ENCODE data around the gene METTL5.
A peak's percentile ranks its signal among the peaks of the same experiment; 100 is the strongest.
"Not testable (repeated sequence)": the region's sequence is repeated elsewhere in the genome, so short reads cannot be mapped to it uniquely, and the experiment has no call there.

The METTL5 gene

GRCh38 chr2:169834401-169834800 lies 9.7 kb upstream of the METTL5 start:
- DNase-seq (ENCODE audit: low read depth in 2 of 2), result no peak

- peak; percentile 26 to 40 for DNase-seq (ENCODE audit: low read depth in 2 of 2)
Observed at GRCh38 chr2:169828141-169828811, 3.6 kb upstream of the METTL5 start.

DNA sequence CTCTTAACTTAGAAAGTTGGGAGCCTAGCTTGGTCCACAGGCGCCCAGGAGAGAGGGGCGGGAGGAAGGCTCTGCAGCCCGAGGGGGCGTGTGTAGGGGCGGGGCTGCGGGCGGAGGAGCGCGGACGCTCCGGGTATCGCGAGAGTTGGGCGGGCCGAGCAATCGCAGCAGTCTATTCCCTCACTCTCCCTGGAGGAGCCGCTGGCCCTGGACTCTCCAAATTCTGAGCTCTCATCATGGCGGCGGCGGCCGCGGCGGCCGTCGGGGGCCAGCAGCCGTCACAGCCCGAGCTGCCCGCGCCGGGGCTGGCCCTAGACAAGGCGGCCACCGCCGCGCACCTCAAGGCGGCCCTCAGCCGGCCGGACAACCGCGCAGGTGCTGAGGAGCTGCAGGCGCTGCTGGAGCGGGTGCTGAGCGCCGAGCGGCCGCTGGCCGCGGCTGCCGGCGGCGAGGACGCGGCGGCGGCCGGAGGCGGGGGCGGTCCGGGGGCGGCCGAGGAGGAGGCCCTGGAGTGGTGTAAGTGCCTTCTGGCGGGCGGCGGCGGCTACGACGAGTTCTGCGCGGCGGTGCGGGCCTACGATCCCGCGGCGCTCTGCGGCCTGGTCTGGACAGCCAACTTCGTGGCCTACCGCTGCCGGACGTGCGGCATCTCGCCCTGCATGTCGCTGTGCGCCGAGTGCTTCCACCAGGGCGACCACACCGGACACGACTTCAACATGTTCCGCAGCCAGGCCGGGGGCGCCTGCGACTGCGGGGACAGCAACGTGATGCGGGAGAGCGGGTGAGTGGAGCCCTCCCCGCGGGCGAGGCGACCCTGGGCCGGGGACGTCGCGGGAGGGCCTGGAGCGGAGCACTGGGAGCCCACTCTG lies 2.8 kb upstream of the METTL5 start, which contains the start of gene UBR3:
Gene UBR3, plus strand, starts transcription at position 183 of the 869 bp plus-strand sequence. Its CDS starts 54 bp downstream, at position 237.
- DNase-seq (ENCODE audit: low read depth in 2 of 2), result peak; percentile 84 to 89

DNA sequence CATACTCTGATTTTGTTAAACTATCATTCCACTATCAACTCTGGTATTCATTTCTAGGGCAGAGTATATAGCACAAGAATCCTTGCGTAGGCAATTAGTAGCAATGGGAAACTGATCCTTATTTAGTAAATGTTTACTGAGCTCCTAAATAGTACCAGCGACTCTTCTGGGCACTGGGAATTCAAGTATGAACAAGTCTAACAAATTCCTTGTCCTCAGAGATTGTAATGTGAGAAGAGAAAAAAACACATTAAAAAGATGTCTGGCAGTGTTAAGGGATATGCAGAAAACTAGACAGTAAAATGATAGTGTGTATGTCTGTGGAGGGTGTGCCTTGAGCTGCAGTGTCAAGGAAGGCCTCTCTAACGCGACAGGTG lies 721 bp downstream of the METTL5 start:
- no peak for DNase-seq (ENCODE audit: low read depth in 2 of 2)

- no peak for DNase-seq (ENCODE audit: low read depth in 2 of 2)
Observed at GRCh38 chr2:169822785-169823392, 1.8 kb downstream of the METTL5 start.

DNA sequence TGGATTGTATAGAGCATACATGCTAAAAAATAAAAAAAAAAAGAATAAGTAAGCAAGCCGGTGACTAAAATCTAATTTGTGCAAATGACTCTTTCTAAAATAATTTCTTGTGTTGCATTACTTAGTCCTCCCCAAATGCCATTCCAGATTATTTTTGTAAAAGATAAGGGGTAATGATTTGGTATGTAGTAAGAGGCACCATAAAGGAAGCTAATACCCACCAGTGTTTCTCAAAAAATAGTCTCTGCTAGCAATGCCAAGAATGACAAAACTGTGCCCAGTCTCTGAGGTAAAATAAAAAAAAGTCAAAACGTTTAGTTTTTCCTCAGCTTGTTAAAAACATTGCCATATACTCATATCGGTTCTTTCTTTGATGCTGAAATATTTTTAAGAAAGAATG lies 2.7 kb downstream of the METTL5 start:
- no peak for DNase-seq (ENCODE audit: low read depth in 2 of 2)

DNA sequence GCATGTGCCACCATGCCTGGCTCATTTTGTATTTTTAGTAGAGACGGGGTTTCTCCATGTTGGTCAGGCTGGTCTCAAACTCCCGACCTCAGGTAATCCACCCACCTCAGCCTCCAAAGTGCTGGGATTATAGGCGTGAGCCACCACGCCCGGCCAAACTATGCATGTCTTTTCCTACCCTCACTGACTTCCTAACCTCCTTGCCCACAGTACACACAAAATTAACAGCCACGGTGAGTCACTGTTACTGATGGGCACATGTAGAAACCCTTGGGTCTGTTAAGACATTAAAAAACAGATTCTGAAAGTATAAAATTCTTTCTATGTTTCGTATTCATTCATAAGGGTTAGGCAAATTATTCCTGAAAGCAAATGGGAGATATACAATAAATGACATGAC lies 4.6 kb downstream of the METTL5 start:
- not testable (repeated sequence) for DNase-seq (ENCODE audit: low read depth in 2 of 2)

DNA sequence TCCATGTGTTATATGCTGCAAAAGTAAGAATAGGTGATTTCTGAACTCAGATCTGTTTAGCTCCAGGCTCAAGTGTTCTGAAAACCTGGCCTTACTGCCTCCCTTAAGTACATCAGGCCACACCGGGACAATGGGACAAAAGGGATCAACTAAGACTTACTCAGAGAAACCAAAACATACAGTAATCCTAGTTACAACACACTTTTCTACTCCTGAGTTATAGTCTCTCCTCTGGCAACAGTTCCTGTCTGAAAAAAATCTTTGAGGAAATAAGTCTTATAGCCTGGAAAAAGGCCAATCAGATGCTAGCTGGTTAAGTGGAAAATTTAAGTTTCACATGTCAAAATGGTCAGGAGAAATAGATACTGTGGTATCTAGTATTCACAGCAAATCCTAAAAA lies 5.6 kb downstream of the METTL5 start:
- DNase-seq (ENCODE audit: low read depth in 2 of 2), result no peak

DNA sequence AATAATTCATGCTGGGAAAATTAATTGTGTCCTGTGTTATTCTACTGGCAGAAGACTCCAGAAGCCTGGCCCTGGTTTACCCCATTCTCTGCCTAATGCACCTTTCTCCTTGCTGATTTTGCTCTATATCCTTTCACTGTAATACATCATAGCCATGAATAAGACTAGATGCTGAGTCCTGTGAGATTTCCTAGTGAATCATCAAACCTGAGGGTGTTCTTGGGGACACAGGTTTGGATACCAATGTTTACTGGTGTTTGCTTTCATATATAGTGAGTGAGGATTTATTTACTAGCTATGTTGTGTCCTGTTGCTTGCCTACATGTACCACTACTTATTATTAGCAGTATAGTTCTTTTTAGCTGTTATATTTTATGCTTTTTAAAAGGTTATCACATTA lies 6.5 kb downstream of the METTL5 start:
- DNase-seq (ENCODE audit: low read depth in 2 of 2), result no peak

- DNase-seq (ENCODE audit: low read depth in 2 of 2), result not testable (repeated sequence)
Observed at GRCh38 chr2:169817369-169817768, 7.3 kb downstream of the METTL5 start.

GRCh38 chr2:169816961-169817360 lies 7.7 kb downstream of the METTL5 start:
- not testable (repeated sequence) for DNase-seq (ENCODE audit: low read depth in 2 of 2)

- DNase-seq (ENCODE audit: low read depth in 2 of 2), result no peak
Observed at GRCh38 chr2:169815849-169816248, 8.9 kb downstream of the METTL5 start.

DNA sequence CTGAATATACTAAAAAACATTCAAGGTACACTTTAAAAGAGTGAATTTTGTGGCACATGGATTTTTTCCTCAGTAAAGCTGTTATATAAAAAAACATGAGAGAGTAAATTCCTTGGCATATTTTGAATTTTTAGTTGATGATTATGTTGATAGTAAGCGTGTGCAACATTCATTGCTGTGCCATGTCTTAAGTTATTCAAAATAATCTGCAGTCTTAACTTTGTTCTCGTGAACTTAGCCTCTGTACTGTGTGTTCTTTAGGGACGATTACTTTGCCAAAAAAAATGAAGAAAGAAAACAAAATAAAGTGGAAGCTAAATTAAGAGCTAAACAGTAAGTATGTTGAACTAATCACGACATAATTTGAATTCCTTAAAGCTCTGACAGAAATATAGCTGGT lies 16.5 kb downstream of the METTL5 start:
- DNase-seq (ENCODE audit: low read depth in 2 of 2), result no peak

DNA sequence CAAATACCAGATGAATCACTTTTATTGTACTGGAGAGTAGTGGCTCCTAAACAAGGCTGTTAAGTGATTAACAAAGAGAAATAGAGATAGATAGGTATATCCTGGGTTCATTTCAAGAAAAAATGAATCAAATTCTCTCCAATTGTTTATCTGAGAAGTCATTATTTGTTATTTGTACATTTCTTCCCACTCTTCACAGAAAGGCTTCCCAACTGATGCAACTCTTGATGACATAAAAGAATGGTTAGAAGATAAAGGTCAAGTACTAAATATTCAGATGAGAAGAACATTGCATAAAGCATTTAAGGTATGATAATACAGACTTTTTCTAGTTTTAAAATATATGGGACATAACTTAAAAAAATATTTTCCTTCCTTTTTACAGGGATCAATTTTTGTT lies 18.1 kb downstream of the METTL5 start:
- DNase-seq (ENCODE audit: low read depth in 2 of 2), result no peak

DNA sequence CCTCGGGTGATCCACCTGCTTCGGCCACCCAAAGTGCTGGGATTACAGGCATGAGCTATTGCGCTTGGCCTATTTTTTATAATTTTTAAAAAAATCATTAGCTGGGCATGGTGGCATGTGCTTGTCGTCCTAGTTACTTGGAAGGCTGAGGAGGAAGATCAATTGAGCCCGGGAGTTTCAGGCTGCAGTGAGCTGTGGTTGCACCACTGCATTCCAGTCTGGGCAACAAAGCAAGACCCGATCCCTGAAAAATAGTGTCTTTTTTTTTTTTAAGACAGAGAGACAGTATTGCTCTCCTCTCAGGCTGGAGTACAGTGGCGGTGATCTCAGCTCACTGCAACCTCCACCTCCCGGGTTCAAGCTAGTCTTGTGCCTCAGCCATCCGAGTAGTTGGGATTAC lies 21.2 kb downstream of the METTL5 start:
- DNase-seq (ENCODE audit: low read depth in 2 of 2), result no peak

DNA sequence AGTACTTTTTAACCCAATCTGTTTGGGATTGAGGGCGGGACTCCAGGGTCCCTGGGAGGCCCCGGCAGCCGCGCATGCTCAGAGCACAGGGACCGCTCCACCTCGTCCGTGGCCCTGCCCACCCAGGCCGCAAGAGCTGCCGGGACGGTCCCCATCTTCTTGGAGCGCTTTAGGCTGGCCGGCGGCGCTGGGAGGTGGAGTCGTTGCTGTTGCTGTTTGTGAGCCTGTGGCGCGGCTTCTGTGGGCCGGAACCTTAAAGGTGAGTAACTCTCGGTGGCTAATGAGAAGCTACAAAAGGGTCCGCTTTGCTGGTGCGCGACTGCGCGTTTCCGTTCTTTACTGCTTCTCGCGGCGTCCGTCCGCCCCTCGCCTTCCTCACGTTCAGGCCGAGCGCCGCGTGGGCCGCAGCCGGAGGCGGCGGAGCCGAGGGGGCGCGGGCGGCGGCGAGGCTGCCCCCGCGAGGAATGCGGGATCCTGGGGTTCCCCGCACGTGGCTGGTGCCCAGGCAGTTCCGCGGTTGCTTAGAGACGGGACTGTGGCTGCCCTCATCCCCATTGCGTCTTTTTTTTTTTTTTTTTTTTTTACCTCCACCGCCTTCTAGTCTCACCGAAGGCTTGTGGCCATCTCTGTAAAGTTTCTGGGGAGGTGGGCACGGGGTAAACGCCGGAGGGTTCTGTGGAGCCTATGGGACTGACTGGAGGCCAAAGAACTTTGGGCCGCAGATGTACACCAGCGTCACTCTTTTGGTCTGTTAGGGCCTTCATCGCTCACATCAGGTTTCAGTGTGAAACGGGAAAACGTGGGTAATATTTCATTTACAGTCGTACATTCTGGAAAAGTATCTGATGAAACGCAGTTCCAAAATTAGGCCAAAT lies 25.8 kb downstream of the METTL5 start, which contains the start of gene SSB:
Gene SSB, plus strand, starts transcription at position 154 of the 875 bp plus-strand sequence. CDS start 2,090 bp downstream, outside the sequence.
- peak; percentile 96 to 97 for DNase-seq (ENCODE audit: low read depth in 2 of 2)

DNA sequence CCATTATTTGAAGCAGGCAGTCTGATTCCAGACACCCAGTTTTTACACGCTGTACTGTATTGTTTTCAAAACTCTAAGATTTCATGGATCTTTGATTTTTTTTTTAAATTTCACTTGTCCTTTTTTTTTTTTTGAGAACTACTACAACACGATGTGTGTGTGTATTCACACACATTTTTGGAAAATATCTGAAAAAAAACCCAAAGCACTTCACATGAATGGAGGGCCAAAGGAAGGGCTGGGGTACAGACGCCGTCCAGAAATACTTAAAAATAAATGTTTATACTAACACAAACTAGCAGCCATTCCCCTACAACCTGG lies 26.3 kb downstream of the METTL5 start:
- no peak for DNase-seq (ENCODE audit: low read depth in 2 of 2)

- DNase-seq (ENCODE audit: low read depth in 2 of 2), result no peak
Observed at GRCh38 chr2:169797601-169798000, 27.1 kb downstream of the METTL5 start.

- no peak for DNase-seq (ENCODE audit: low read depth in 2 of 2)
Observed at GRCh38 chr2:169796441-169796840, 28.3 kb downstream of the METTL5 start.

DNA sequence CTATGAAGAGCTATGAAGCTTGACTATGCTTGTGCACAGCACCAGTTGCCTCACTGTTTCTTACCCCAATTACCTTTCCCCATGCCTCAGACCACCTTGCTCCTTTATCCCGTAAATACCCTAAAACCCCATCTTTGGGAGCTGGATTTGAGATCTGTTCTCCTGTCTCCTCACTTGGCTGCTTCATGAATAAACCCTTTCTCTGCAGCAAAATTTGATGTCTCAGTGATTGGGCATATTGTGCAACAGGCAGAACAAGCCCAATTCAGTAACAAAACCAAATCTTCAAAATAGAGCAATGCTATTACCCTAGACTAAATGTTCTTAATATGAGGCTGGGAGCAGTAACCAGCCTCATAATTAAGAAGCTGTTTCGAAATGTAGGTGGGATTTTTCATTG lies 29.5 kb downstream of the METTL5 start:
- DNase-seq (ENCODE audit: low read depth in 2 of 2), result no peak

- no peak for DNase-seq (ENCODE audit: low read depth in 2 of 2)
Observed at GRCh38 chr2:169790581-169790980, 34.1 kb downstream of the METTL5 start.

DNA sequence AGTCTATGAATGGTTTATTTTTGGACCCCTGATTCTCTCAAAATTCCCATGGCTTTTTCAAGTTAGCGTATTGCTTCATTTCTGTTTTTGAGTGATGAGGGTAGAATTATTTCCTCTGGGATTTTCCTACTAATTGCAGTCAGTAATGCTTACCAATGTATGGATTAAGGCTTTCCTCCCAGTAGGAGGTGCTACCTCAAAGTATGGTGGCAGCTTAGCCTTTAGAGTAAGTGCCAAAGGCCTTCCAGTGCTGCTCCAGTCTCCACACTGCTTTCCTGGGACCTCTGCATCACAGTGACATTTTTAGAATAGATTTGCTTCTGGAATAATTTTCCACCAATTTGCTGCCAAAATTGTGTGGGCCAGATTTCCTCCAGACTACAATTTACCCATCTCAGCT lies 42.2 kb downstream of the METTL5 start:
- no peak for DNase-seq (ENCODE audit: low read depth in 2 of 2)

Data from stimulated activated CD8-positive, alpha-beta memory T cell treated with anti-CD3 and anti-CD28 coated beads, Interleukin-15, amount 100 ng/mL, for 48 hours (primary cell).